Adrenal gland (tissue), 12 donors: ENCODE data around the gene RTP1. TPM values are rescaled to one million over a fixed set of nuclear protein-coding genes. Genes with fewer than 3 reads are reported as not detected.

Experiments
- DNase-seq, 7 donors: peaks; one replicate each; pipeline ENCODE4 v3.0.0-alpha.2; 2019 to 2020
- H3K27ac ChIP-seq, 5 donors: fragments of 200-600 bp; sonication (generic) in 4 of 5; 1 replicate in 3 of 5; 2 replicates in 2 of 5; pipeline versions ENCODE4 v1.5.1 to v1.8.0; 2016 to 2020; ENCODE audit warnings: mild to moderate bottlenecking in 1 of 5
- H3K27me3 ChIP-seq: fragments of 200-600 bp; 2 replicates; pipeline ENCODE4 v1.8.0; 2021
- H3K36me3 ChIP-seq, 2 donors: fragments of 200-600 bp; replicated peaks in 1 of 2; 1 replicate in 1 of 2; 2 replicates in 1 of 2; pipeline versions ENCODE4 v1.5.1 to v1.8.0; 2018 to 2022
- H3K4me1 ChIP-seq, 2 donors: fragments of 200-600 bp; replicated peaks in 1 of 2; 1 replicate in 1 of 2; 2 replicates in 1 of 2; pipeline versions ENCODE4 v1.5.1 to v1.8.0; 2018 to 2021
- H3K4me3 ChIP-seq, 4 donors: fragments of 200-600 bp; sonication (generic) in 3 of 4; one replicate each; pipeline ENCODE4 v1.5.1; 2016 to 2018
- H3K9me3 ChIP-seq, 3 donors: fragments of 200-600 bp; sonication (generic) in 1 of 3; replicated peaks in 1 of 3; 1 replicate in 2 of 3; 2 replicates in 1 of 3; pipeline versions ENCODE4 v1.5.1 to v1.8.0; 2016 to 2021
- POLR2A ChIP-seq, 2 donors: fragments of 450-650 bp; IDR thresholded peaks; one replicate each; pipeline ENCODE4 v1.6.1; 2017; ENCODE audit warnings: antibody characterized with exemption in 2 of 2, mild to moderate bottlenecking in 2 of 2, moderate library complexity in 1 of 2
- WGBS, 4 donors: extraction: QIAGEN DNeasy Blood & Tissue Kit in 2 of 4; methylation state at CpG; one replicate each; pipeline versions ENCODE4 v1.1.5 to v1.1.7; 2013 to 2017; 5-methylcytosine and 5-hydroxymethylcytosine counted together
- intact Hi-C, 2 donors: fragments of 100-400 bp; cut with DNase I; formaldehyde crosslinking; loops; one replicate each; pipeline versions ENCODE4 v1.14.1 to v1.15.0; 2022 to 2023
- polyA plus RNA-seq, 3 donors: library from polyadenylated mRNA; stranded (reverse); fragments of 200-250 nt in 2 of 3; fragments of 350-450 nt in 1 of 3; fragmentation: Illumina TruSeq in 1 of 3; extraction: RNeasy Lipid Tissue Mini Kit (QIAGEN cat#74804) in 1 of 3; gene quantifications; one replicate each; pipeline ENCODE4 v1.2.3, GENCODE V29; 2013 to 2014
- total RNA-seq, 9 donors: library from RNA; depleted of rRNA in 4 of 9; stranded (reverse); fragments of >200 nt in 4 of 9; fragments of 120-200 nt in 1 of 9; fragmentation: NEBNext Ultra II Directional in 1 of 9; extraction: Animal tissue kit (Norgen Biotek cat#: 25700) in 1 of 9; gene quantifications; one replicate each; pipeline versions ENCODE4 v1.1.0 to v1.2.4, GENCODE V29; 2013 to 2023
- TF ChIP-seq, protein P1 (sequence below), 6 experiments: fragments of 450-650 bp in 4 of 6; fragments of 200-600 bp in 2 of 6; sonication (generic) in 1 of 6; IDR thresholded peaks; 1 replicate in 5 of 6; 2 replicates in 1 of 6; pipeline versions ENCODE4 v1.5.1 to v1.8.0; 2016 to 2021; ENCODE audit warnings: antibody characterized with exemption in 6 of 6, mild to moderate bottlenecking in 2 of 6, moderate library complexity in 1 of 6
- donor health status: healthy with polysubstance abuse.
- donor health status: Bipolar disorder and iron deficiency.
- donor health status: DM: yes; HTN: yes; CAD: no.
- donor health status: DM: no; HTN: no; CAD: no.
- donor health status: DM: no; HTN: no; CAD: no.
- donor health status: DM: yes; HTN: yes; CAD: no.

RTP1 gene
- total and polyA plus RNA-seq, 12 donors = 0.03 to 0.11 TPM; not detected in 10

DNA sequence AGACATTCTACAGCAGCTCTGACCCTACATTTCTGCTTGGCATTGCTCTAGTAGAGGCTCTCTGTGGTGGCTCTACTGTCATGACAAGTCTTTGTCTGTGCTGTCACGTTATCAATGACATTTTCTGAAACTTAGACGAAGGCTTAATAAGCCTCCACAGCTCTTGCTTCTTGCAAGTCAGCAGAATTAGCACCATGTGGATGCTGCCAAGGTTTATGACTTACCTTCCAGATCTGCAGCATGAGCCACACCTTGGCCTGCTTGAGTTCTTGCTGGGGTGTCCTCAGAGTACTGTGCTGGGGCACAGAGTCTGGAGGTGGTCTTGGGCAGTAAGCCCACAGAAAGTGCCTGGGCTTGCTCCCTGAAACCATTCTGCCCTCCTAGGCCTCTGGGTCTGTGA, 9.8 kb downstream of the RTP1 start:
- Histone ChIP-seq H3K27ac (no peak overlapping the region), H3K9me3 (no peaks in the 10 kb centered on the region), H3K4me3 (no peak overlapping the region), H3K4me1 (peaks cover 0 to 8% of the 10 kb centered on the region in 2 donors), H3K27me3 (no peaks in the 10 kb centered on the region), H3K36me3 (no peaks in the 10 kb centered on the region)
- DNase-seq = no peak
- 57 to 76% (median 72%) methylated on average over 2 of the region's 2 CpGs for WGBS, 4 donors
- intact Hi-C loops = no loop called here
- TF ChIP-seq POLR2A (IDR thresholded peaks at IDR 0.05) = no peak
- TF ChIP-seq, protein P1, sequence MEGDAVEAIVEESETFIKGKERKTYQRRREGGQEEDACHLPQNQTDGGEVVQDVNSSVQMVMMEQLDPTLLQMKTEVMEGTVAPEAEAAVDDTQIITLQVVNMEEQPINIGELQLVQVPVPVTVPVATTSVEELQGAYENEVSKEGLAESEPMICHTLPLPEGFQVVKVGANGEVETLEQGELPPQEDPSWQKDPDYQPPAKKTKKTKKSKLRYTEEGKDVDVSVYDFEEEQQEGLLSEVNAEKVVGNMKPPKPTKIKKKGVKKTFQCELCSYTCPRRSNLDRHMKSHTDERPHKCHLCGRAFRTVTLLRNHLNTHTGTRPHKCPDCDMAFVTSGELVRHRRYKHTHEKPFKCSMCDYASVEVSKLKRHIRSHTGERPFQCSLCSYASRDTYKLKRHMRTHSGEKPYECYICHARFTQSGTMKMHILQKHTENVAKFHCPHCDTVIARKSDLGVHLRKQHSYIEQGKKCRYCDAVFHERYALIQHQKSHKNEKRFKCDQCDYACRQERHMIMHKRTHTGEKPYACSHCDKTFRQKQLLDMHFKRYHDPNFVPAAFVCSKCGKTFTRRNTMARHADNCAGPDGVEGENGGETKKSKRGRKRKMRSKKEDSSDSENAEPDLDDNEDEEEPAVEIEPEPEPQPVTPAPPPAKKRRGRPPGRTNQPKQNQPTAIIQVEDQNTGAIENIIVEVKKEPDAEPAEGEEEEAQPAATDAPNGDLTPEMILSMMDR (IDR thresholded peaks at IDR 0.05) = no peak

DNA sequence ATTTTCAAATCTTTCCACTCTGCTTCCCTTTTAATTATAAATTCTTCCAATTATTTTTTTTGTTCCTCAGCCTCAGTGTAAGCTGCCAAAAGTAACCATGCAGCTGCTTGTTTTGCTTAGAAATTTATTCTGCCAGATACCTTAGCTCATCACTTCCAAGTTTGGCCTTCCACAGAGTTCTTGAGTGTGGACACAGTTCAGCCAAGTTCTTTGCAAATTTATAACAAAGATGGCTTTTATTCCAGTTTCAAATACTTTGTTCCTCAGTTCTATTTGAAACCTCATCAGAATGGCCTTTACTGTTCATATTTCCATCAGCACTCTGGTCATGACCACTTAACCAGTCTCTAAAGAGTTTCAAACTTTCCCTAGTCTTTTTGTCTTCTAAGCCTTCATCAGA, 10.3 kb downstream of the RTP1 start:
- no peak for DNase-seq
- Histone ChIP-seq H3K27me3 (no peaks in the 10 kb centered on the region), H3K4me1 (peaks cover 0 to 8% of the 10 kb centered on the region in 2 donors), H3K36me3 (no peaks in the 10 kb centered on the region), H3K4me3 (no peak overlapping the region), H3K27ac (no peak overlapping the region), H3K9me3 (no peaks in the 10 kb centered on the region)
- intact Hi-C loops = no loop called here
- TF ChIP-seq POLR2A (IDR thresholded peaks at IDR 0.05) = no peak
- TF ChIP-seq, protein P1 (IDR thresholded peaks at IDR 0.05) = no peak

DNA sequence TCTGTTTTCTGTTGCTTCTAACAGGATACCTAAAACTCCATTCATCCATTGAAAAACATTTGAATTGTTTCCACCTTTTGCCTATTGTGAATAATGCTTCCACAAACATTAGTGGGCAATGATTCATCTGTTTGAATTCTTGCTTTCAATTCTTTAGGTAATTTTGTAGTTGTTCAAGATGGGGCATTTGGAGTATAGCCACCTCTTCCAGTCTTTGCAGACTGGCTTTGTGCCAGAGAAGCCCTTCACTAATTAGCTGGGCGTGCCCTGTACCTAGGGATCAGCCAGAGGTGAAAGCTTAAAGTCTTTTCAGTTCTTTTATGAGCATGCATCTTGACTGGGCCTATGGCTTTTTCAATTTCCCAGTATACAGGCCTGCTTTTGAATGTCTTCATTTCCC, 10.9 kb downstream of the RTP1 start:
- Histone ChIP-seq H3K9me3 (no peaks in the 10 kb centered on the region), H3K4me1 (peaks cover 0 to 8% of the 10 kb centered on the region in 2 donors), H3K4me3 (no peak overlapping the region), H3K27ac (no peak overlapping the region), H3K36me3 (no peaks in the 10 kb centered on the region), H3K27me3 (no peaks in the 10 kb centered on the region)
- no peak for DNase-seq
- WGBS, 4 donors = 70 to 94% (median 82%) methylated on average over 1 of the region's 1 CpG
- TF ChIP-seq POLR2A (IDR thresholded peaks at IDR 0.05) = no peak
- TF ChIP-seq, protein P1 (IDR thresholded peaks at IDR 0.05) = no peak
- intact Hi-C loops = no loop called here

DNA sequence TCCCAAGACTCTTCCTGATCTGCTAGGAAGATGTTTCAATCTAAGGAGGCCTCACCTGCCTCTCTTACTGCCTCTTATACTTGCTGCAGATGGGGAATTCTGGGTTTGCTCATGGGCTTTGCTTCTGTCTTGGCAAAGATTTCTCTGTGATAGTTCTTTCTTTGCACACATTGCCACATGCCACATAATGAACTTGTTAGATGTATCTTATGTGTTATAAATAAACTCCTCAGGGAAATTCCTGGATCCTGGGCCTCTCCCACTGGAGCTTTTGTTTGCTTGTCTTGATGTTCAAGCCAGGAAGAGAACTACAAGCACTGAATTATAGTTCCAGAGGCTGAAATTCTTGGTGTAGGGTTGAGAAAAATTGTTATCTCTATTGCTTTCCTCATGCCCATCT, 12.2 kb downstream of the RTP1 start:
- Histone ChIP-seq H3K4me1 (peaks cover 0 to 8% of the 10 kb centered on the region in 2 donors), H3K36me3 (no peaks in the 10 kb centered on the region), H3K27ac (no peak overlapping the region), H3K9me3 (no peaks in the 10 kb centered on the region), H3K4me3 (no peak overlapping the region), H3K27me3 (no peaks in the 10 kb centered on the region)
- TF ChIP-seq POLR2A (IDR thresholded peaks at IDR 0.05) = no peak
- TF ChIP-seq, protein P1 (IDR thresholded peaks at IDR 0.05) = no peak
- intact Hi-C loops = no loop called here
- no peak for DNase-seq
